HCT116 (cell line): ENCODE data around the gene RNF151. TPM values are rescaled to one million over a fixed set of nuclear protein-coding genes. Genes with fewer than 3 reads are reported as not detected.

Experiments used
- ATAC-seq: fragments of 200-7000 bp; cut with Tn5 transposase; 2 replicates; pipeline ENCODE4 v1.9.1; 2020; ENCODE audit warnings: mild to moderate bottlenecking, moderate library complexity
- BruUV-seq: library from RNA; stranded (reverse); fragments of 400-500 nt; replicated peaks from 2 replicates; lab custom pipeline; 2021; lab: Mats Ljungman, UMichigan
- CTCF ChIA-PET: fragments of 300-600 bp; sonication (Branson Sonifier 250); formaldehyde crosslinking; loops from one replicate; lab custom pipeline; 2021; ENCODE audit warnings: antibody characterized with exemption; lab: Charles Lee
- POLR2A ChIA-PET: fragments of 300-600, 350-600 bp; sonication (Branson Sonifier 250); formaldehyde crosslinking; loops from one replicate; lab custom pipeline; 2021; ENCODE audit warnings: antibody characterized with exemption; lab: Charles Lee
- RAD21 ChIA-PET, 2 experiments: fragments of 300-600 bp; sonication (Branson Sonifier 250); formaldehyde crosslinking; loops; one replicate each; lab custom pipeline; 2023; ENCODE audit warnings: low total read pairs in 2 of 2; ENCODE audit not compliant: uncharacterized antibody in 2 of 2, unreplicated experiment in 2 of 2, low non-redundant PET in 1 of 2; lab: Charles Lee
- DNase-seq: peaks from one replicate; pipeline ENCODE4 v3.0.0-alpha.2; 2010; ENCODE audit warnings: low read depth, low spot score
- H2AFZ ChIP-seq: fragments of 200-600 bp; shearing (Covaris generic), sonication (generic); 2 replicates; pipeline ENCODE4 v1.6.1; 2017; ENCODE audit warnings: low read depth, mixed run types, mixed read lengths, antibody characterized with exemption, low read length; ENCODE audit not compliant: poor library complexity, severe bottlenecking
- H3K27ac ChIP-seq: 2 replicates; pipeline ENCODE4 v1.5.1; 2012; ENCODE audit warnings: low read depth, low read length
- H3K27me3 ChIP-seq: fragments of 200-600 bp; sonication (generic); 2 replicates; pipeline ENCODE4 v1.6.1; 2016; ENCODE audit warnings: mixed run types, low read length, mixed read lengths; ENCODE audit not compliant: insufficient read depth
- H3K36me3 ChIP-seq, 2 experiments: fragments of 200-500 bp in 1 of 2; fragments of 200-600 bp in 1 of 2; sonication (Bioruptor generic) in 1 of 2; sonication (generic) in 1 of 2; 2 replicates each; pipeline versions ENCODE4 v1.5.1 to v1.6.1; 2014 to 2016; ENCODE audit warnings: low read length in 2 of 2, inconsistent platforms in 1 of 2, mixed read lengths in 1 of 2, mixed run types in 1 of 2; ENCODE audit not compliant: insufficient read depth in 2 of 2, control insufficient read depth in 1 of 2
- H3K4me1 ChIP-seq, 2 experiments: fragments of 200-600 bp in 1 of 2; sonication (generic) in 1 of 2; 2 replicates each; pipeline versions ENCODE4 v1.5.1 to v1.6.1; 2012 to 2017; ENCODE audit warnings: low read length in 2 of 2, inconsistent platforms in 1 of 2, mild to moderate bottlenecking in 1 of 2, mixed read lengths in 1 of 2, mixed run types in 1 of 2, moderate library complexity in 1 of 2; ENCODE audit not compliant: insufficient read depth in 2 of 2, control insufficient read depth in 1 of 2
- H3K4me2 ChIP-seq: fragments of 200-600 bp; sonication (generic); 2 replicates; pipeline ENCODE4 v1.6.1; 2017; ENCODE audit warnings: mixed run types, low read length, mixed read lengths
- H3K4me3 ChIP-seq, 2 experiments: fragments of 200-600 bp in 1 of 2; sonication (generic) in 1 of 2; replicated peaks in 1 of 2; 2 replicates each; pipeline ENCODE4 v1.5.1; 2011 to 2016; ENCODE audit warnings: low read length in 2 of 2, control low read depth in 1 of 2, low read depth in 1 of 2, mild to moderate bottlenecking in 1 of 2, mixed read lengths in 1 of 2, mixed run types in 1 of 2
- H3K79me2 ChIP-seq: fragments of 200-600 bp; sonication (generic); 2 replicates; pipeline ENCODE4 v1.6.1; 2017; ENCODE audit warnings: mild to moderate bottlenecking, mixed run types, low read length, moderate library complexity, mixed read lengths; ENCODE audit not compliant: insufficient read depth
- H3K9ac ChIP-seq: fragments of 200-600 bp; sonication (generic); 2 replicates; pipeline ENCODE4 v1.6.1; 2016; ENCODE audit warnings: low read length, mixed read lengths
- H3K9me2 ChIP-seq: fragments of 200-600 bp; sonication (generic), shearing (Covaris generic); 2 replicates; pipeline ENCODE4 v1.6.1; 2017; ENCODE audit warnings: mixed run types, mild to moderate bottlenecking, moderate library complexity; ENCODE audit not compliant: insufficient read depth
- H3K9me3 ChIP-seq, 2 experiments: fragments of 200-500 bp in 1 of 2; fragments of 200-600 bp in 1 of 2; sonication (Bioruptor generic) in 1 of 2; sonication (generic) in 1 of 2; 2 replicates each; pipeline ENCODE4 v1.6.1; 2014 to 2017; ENCODE audit warnings: low read length in 2 of 2, mixed read lengths in 2 of 2, inconsistent platforms in 1 of 2, low read depth in 1 of 2, mild to moderate bottlenecking in 1 of 2, mixed run types in 1 of 2, moderate library complexity in 1 of 2; ENCODE audit not compliant: control insufficient read depth in 1 of 2, insufficient read depth in 1 of 2
- H4K20me1 ChIP-seq: fragments of 200-600 bp; sonication (generic), shearing (Covaris generic); 2 replicates; pipeline ENCODE4 v1.6.1; 2017; ENCODE audit warnings: mixed run types, mild to moderate bottlenecking, moderate library complexity; ENCODE audit not compliant: insufficient read depth
- CEBPB ChIP-seq: IDR thresholded peaks from 2 replicates; pipeline ENCODE4 v1.6.1; 2012; ENCODE audit warnings: low read depth
- EGR1 ChIP-seq: IDR thresholded peaks from 2 replicates; pipeline ENCODE4 v1.6.1; 2012; ENCODE audit warnings: low read depth
- JUND ChIP-seq: IDR thresholded peaks from 2 replicates; pipeline ENCODE4 v1.6.1; 2012
- POLR2A ChIP-seq: IDR thresholded peaks from 2 replicates; pipeline ENCODE4 v1.7.0; 2011; ENCODE audit warnings: borderline replicate concordance; ENCODE audit not compliant: insufficient read depth, insufficient read length; ENCODE audit errors: extremely low read depth
- TCF7L2 ChIP-seq: IDR thresholded peaks from 2 replicates; pipeline ENCODE4 v1.7.0; 2011; ENCODE audit warnings: borderline replicate concordance, inconsistent platforms; ENCODE audit not compliant: insufficient read depth, insufficient read length; ENCODE audit errors: extremely low read depth
- YY1 ChIP-seq: IDR thresholded peaks from 2 replicates; pipeline ENCODE4 v1.6.1; 2011; ENCODE audit warnings: low read length, low read depth, moderate library complexity, mild to moderate bottlenecking; ENCODE audit not compliant: insufficient replicate concordance; ENCODE audit errors: extremely low read depth
- ZNF274 ChIP-seq: fragments of 200-500 bp; sonication (Bioruptor generic); IDR thresholded peaks from 2 replicates; pipeline ENCODE4 v1.6.1; 2014; ENCODE audit warnings: mild to moderate bottlenecking, low read depth, low read length, inconsistent platforms
- intact Hi-C: fragments of 100-400 bp; cut with micrococcal nuclease; formaldehyde crosslinking; loops from 2 replicates; pipeline ENCODE4 v1.10.0; 2022
- total RNA-seq: library from RNA; stranded (reverse); gene quantifications from one replicate; pipeline ENCODE4 v1.2.1, GENCODE V29; 2021; ENCODE audit not compliant: unreplicated experiment
- TF ChIP-seq, protein P1 (sequence below), 3 experiments: fragments of 200-600 bp in 1 of 3; sonication (generic) in 1 of 3; IDR thresholded peaks in 2 of 3; conservative IDR thresholded peaks in 1 of 3; 2 replicates each; pipeline ENCODE4 v1.5.1; 2012 to 2017; ENCODE audit warnings: low read depth in 2 of 3, low read length in 2 of 3, antibody characterized with exemption in 1 of 3, borderline replicate concordance in 1 of 3, control low read depth in 1 of 3, mild to moderate bottlenecking in 1 of 3, mixed read lengths in 1 of 3, mixed run types in 1 of 3, moderate library complexity in 1 of 3; ENCODE audit not compliant: insufficient read depth in 1 of 3
- TF ChIP-seq, protein P2 (sequence below): IDR thresholded peaks from 2 replicates; pipeline ENCODE4 v1.6.1; 2012; ENCODE audit warnings: low read depth

Gene RNF151
- total RNA-seq, 1 experiment from 2014 or later = 0.30 TPM

DNA sequence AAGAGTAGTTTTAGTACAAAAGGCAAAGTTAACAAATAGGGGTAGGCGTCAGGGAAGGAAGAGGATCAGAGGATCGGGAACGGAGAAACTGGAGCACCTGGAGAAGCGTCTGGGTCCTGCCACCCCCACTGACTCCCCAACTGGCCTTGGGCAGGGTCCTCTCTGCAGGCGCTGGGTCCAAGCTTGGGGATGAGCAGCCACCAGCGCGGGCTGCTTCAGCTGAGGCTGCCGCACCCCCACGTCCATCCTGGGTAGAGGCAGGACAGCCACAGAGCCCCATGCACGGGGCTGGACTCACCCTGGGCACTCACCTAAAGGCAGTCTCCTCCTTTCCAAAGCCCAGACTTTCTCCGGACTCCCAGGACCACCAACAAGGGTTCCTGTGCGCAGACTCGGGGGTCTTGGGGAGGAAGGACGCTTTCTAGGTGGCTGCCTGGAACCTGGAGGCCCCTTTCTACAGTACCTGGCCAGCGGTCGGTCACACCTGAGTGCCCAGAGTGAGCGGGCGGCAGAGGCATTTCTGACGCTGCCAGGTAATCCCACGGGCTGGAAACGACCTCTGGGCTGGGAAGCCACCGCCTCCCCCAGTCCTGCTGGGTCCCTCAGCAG is 49.5 kb upstream of the RNF151 start:
- Histone ChIP-seq H3K79me2 (no peaks in the 10 kb centered on the region), H3K9me2 (no peaks in the 10 kb centered on the region), H3K36me3 (no peaks in the 10 kb centered on the region), H2AFZ (no peak overlapping the region), H3K4me2 (no peak overlapping the region), H3K4me1 (peaks cover 16 to 23% of the 10 kb centered on the region in 2 experiments), H3K27me3 (no peaks in the 10 kb centered on the region), H3K9ac (no peak overlapping the region), H3K4me3 (no peak overlapping the region), H3K9me3 (no peaks in the 10 kb centered on the region)
- ChIA-PET CTCF (no interaction called here), POLR2A (no interaction called here), RAD21 (no interaction called here)
- no TSS peak for BruUV-seq
- ATAC-seq (no peak), DNase-seq (no peak)
- intact Hi-C loops = no loop called here
- TF ChIP-seq JUND (no peak), YY1 (no peak), POLR2A (no peak), ZNF274 (no peak), CEBPB (no peak), EGR1 (no peak), TCF7L2 (no peak)
- TF ChIP-seq, protein P1, sequence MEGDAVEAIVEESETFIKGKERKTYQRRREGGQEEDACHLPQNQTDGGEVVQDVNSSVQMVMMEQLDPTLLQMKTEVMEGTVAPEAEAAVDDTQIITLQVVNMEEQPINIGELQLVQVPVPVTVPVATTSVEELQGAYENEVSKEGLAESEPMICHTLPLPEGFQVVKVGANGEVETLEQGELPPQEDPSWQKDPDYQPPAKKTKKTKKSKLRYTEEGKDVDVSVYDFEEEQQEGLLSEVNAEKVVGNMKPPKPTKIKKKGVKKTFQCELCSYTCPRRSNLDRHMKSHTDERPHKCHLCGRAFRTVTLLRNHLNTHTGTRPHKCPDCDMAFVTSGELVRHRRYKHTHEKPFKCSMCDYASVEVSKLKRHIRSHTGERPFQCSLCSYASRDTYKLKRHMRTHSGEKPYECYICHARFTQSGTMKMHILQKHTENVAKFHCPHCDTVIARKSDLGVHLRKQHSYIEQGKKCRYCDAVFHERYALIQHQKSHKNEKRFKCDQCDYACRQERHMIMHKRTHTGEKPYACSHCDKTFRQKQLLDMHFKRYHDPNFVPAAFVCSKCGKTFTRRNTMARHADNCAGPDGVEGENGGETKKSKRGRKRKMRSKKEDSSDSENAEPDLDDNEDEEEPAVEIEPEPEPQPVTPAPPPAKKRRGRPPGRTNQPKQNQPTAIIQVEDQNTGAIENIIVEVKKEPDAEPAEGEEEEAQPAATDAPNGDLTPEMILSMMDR (IDR thresholded peaks at IDR 0.05 in 2 of 3, conservative IDR thresholded peaks at IDR 0.05 in 1 of 3; ENCODE audit: borderline replicate concordance in 1 of 3, insufficient read depth in 1 of 3, low read depth in 2 of 3, low read length in 2 of 3) = no peak
- TF ChIP-seq, protein P2, sequence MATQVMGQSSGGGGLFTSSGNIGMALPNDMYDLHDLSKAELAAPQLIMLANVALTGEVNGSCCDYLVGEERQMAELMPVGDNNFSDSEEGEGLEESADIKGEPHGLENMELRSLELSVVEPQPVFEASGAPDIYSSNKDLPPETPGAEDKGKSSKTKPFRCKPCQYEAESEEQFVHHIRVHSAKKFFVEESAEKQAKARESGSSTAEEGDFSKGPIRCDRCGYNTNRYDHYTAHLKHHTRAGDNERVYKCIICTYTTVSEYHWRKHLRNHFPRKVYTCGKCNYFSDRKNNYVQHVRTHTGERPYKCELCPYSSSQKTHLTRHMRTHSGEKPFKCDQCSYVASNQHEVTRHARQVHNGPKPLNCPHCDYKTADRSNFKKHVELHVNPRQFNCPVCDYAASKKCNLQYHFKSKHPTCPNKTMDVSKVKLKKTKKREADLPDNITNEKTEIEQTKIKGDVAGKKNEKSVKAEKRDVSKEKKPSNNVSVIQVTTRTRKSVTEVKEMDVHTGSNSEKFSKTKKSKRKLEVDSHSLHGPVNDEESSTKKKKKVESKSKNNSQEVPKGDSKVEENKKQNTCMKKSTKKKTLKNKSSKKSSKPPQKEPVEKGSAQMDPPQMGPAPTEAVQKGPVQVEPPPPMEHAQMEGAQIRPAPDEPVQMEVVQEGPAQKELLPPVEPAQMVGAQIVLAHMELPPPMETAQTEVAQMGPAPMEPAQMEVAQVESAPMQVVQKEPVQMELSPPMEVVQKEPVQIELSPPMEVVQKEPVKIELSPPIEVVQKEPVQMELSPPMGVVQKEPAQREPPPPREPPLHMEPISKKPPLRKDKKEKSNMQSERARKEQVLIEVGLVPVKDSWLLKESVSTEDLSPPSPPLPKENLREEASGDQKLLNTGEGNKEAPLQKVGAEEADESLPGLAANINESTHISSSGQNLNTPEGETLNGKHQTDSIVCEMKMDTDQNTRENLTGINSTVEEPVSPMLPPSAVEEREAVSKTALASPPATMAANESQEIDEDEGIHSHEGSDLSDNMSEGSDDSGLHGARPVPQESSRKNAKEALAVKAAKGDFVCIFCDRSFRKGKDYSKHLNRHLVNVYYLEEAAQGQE = no peak
- TF ChIP-seq, all 23 proteins: peak for 0
- H3K27ac ChIP-seq = no peak overlapping the region
- no peaks in the 10 kb centered on the region for H4K20me1 ChIP-seq
